IMR-90 (cell line): ENCODE measurements around the gene MPC1. TPM values are rescaled to one million over a fixed set of nuclear protein-coding genes. Genes with fewer than 3 reads are reported as not detected.

ENCODE experiments used
- ATAC-seq: fragments of 200-7000 bp; cut with Tn5 transposase; 2 replicates; pipeline ENCODE4 v1.9.1; 2020; ENCODE audit warnings: low read depth, mild to moderate bottlenecking, moderate library complexity
- BruUV-seq: library from RNA; stranded (reverse); fragments of 400-500 nt; replicated peaks from 2 replicates; lab custom pipeline; 2021; lab: Mats Ljungman, UMichigan
- CTCF ChIA-PET: fragments of 300-600 bp; formaldehyde crosslinking; extraction: SDS; loops from one replicate; lab custom pipeline; 2021; ENCODE audit warnings: antibody characterized with exemption; lab: Yijun Ruan, JAX
- POLR2A ChIA-PET: fragments of 300-600 bp; sonication (Branson Sonifier 250); formaldehyde crosslinking; loops from one replicate; lab custom pipeline; 2022; ENCODE audit warnings: antibody characterized with exemption; ENCODE audit not compliant: unreplicated experiment; lab: Charles Lee
- DNase-seq: peaks from one replicate; pipeline ENCODE4 v3.0.0; 2013
- H2AFZ ChIP-seq: replicated peaks from 2 replicates; pipeline ENCODE3; 2013; ENCODE audit warnings: low read length, mild to moderate bottlenecking; ENCODE audit not compliant: poor library complexity
- H2AK5ac ChIP-seq: 2 replicates; pipeline ENCODE4 v1.6.1; 2013; ENCODE audit warnings: low read depth, low read length, inconsistent platforms
- H2AK9ac ChIP-seq: replicated peaks from 2 replicates; pipeline ENCODE3; 2013; ENCODE audit warnings: mild to moderate bottlenecking, low read depth, low read length, moderate library complexity; ENCODE audit not compliant: poor library complexity
- H2BK120ac ChIP-seq: 2 replicates; pipeline ENCODE4 v1.6.1; 2013; ENCODE audit warnings: low read depth, low read length, inconsistent platforms
- H2BK15ac ChIP-seq: 3 replicates; pipeline ENCODE4 v1.6.1; 2013; ENCODE audit warnings: low read depth, low read length, inconsistent platforms
- H2BK20ac ChIP-seq: 2 replicates; pipeline ENCODE4 v1.6.1; 2013; ENCODE audit warnings: low read depth, mild to moderate bottlenecking, inconsistent platforms, low read length, moderate library complexity
- H2BK5ac ChIP-seq: 2 replicates; pipeline ENCODE4 v1.6.1; 2013; ENCODE audit warnings: mild to moderate bottlenecking, low read depth, low read length, inconsistent platforms; ENCODE audit not compliant: poor library complexity, severe bottlenecking
- H3K14ac ChIP-seq: replicated peaks from 2 replicates; pipeline ENCODE4 v1.6.1; 2013; ENCODE audit warnings: low read depth, low read length, inconsistent platforms
- H3K18ac ChIP-seq: 2 replicates; pipeline ENCODE4 v1.6.1; 2013; ENCODE audit warnings: low read depth, low read length, control low read depth
- H3K23ac ChIP-seq: 2 replicates; pipeline ENCODE4 v1.6.1; 2013; ENCODE audit warnings: low read depth, low read length, inconsistent platforms
- H3K27ac ChIP-seq: 2 replicates; pipeline ENCODE4 v1.5.1; 2013; ENCODE audit warnings: mild to moderate bottlenecking, control low read depth, low read length; ENCODE audit not compliant: insufficient read depth
- H3K27me3 ChIP-seq: 2 replicates; pipeline ENCODE4 v1.6.1; 2013; ENCODE audit warnings: low read length; ENCODE audit not compliant: control insufficient read depth, insufficient read depth
- H3K36me3 ChIP-seq: 2 replicates; pipeline ENCODE4 v1.6.1; 2013; ENCODE audit warnings: low read length, mixed read lengths; ENCODE audit not compliant: control insufficient read depth, insufficient read depth
- H3K4ac ChIP-seq: 2 replicates; pipeline ENCODE4 v1.6.1; 2013; ENCODE audit warnings: low read depth, low read length, inconsistent platforms
- H3K4me1 ChIP-seq: 2 replicates; pipeline ENCODE4 v1.6.1; 2013; ENCODE audit warnings: low read length, mixed read lengths; ENCODE audit not compliant: control insufficient read depth, insufficient read depth
- H3K4me2 ChIP-seq: 2 replicates; pipeline ENCODE4 v1.6.1; 2013; ENCODE audit warnings: low read depth, mild to moderate bottlenecking, control low read depth, low read length, moderate library complexity
- H3K4me3 ChIP-seq: 2 replicates; pipeline ENCODE4 v1.5.1; 2013; ENCODE audit warnings: low read depth, mild to moderate bottlenecking, control low read depth, low read length, moderate library complexity; ENCODE audit not compliant: insufficient read depth
- H3K56ac ChIP-seq: 2 replicates; pipeline ENCODE4 v1.6.1; 2013; ENCODE audit warnings: low read length, inconsistent platforms; ENCODE audit not compliant: insufficient read depth; ENCODE audit errors: extremely low read depth
- H3K79me1 ChIP-seq, 2 experiments: 2 replicates each; pipeline ENCODE4 v1.6.1; 2013; ENCODE audit warnings: low read length in 2 of 2, inconsistent platforms in 1 of 2, low read depth in 1 of 2
- H3K9ac ChIP-seq: 2 replicates; pipeline ENCODE4 v1.6.1; 2013; ENCODE audit warnings: low read depth, low read length, control low read depth
- H3K9me1 ChIP-seq: 2 replicates; pipeline ENCODE4 v1.6.1; 2013; ENCODE audit warnings: low read length, inconsistent platforms; ENCODE audit not compliant: insufficient read depth
- H3K9me3 ChIP-seq: 2 replicates; pipeline ENCODE4 v1.6.1; 2013; ENCODE audit warnings: low read length; ENCODE audit not compliant: control insufficient read depth, insufficient read depth
- H4K20me1 ChIP-seq: 2 replicates; pipeline ENCODE4 v1.6.1; 2013; ENCODE audit warnings: low read length, inconsistent platforms; ENCODE audit not compliant: insufficient read depth
- H4K5ac ChIP-seq: 2 replicates; pipeline ENCODE4 v1.6.1; 2013; ENCODE audit warnings: mild to moderate bottlenecking, low read depth, low read length, control low read depth
- H4K8ac ChIP-seq, 2 experiments: 2 replicates each; pipeline ENCODE4 v1.6.1; 2013; ENCODE audit warnings: low read depth in 2 of 2, low read length in 2 of 2, control low read depth in 1 of 2, inconsistent platforms in 1 of 2
- H4K91ac ChIP-seq: 2 replicates; pipeline ENCODE4 v1.6.1; 2013; ENCODE audit warnings: low read depth, low read length, inconsistent platforms; ENCODE audit not compliant: insufficient read depth
- CEBPB ChIP-seq: IDR thresholded peaks from 2 replicates; pipeline ENCODE4 v1.6.1; 2012; ENCODE audit warnings: low read depth, low read length, improper control_type of control experiment
- CHD1 ChIP-seq: IDR thresholded peaks from 2 replicates; pipeline ENCODE4 v1.6.1; 2012; ENCODE audit warnings: low read depth, low read length, improper control_type of control experiment
- CTCF ChIP-seq: conservative IDR thresholded peaks from 2 replicates; pipeline ENCODE4 v1.5.1; 2012; ENCODE audit warnings: mild to moderate bottlenecking, low read depth, low read length, improper control_type of control experiment
- ELK1 ChIP-seq: fragments of 150-350 bp; IDR thresholded peaks from 2 replicates; pipeline ENCODE4 v1.6.1; 2016; ENCODE audit warnings: low read depth, mild to moderate bottlenecking, low read length, moderate library complexity, borderline replicate concordance
- FOS ChIP-seq: fragments of 150-350 bp; IDR thresholded peaks from 2 replicates; pipeline ENCODE4 v1.6.1; 2016; ENCODE audit warnings: low read depth, low read length
- MAFK ChIP-seq: IDR thresholded peaks from 2 replicates; pipeline ENCODE4 v1.6.1; 2012; ENCODE audit warnings: low read depth, low read length, improper control_type of control experiment
- MAZ ChIP-seq: IDR thresholded peaks from 2 replicates; pipeline ENCODE4 v1.6.1; 2012; ENCODE audit warnings: low read depth, mild to moderate bottlenecking, low read length, improper control_type of control experiment, moderate library complexity, borderline replicate concordance
- NFE2L2 ChIP-seq: fragments of 150-350 bp; IDR thresholded peaks from 2 replicates; pipeline ENCODE4 v1.6.1; 2016; ENCODE audit warnings: low read depth, mild to moderate bottlenecking, low read length
- POLR2A ChIP-seq: IDR thresholded peaks from 2 replicates; pipeline ENCODE4 v1.6.1; 2012; ENCODE audit warnings: mild to moderate bottlenecking, low read depth, low read length
- RCOR1 ChIP-seq: IDR thresholded peaks from 2 replicates; pipeline ENCODE4 v1.6.1; 2012; ENCODE audit warnings: mild to moderate bottlenecking, low read length, improper control_type of control experiment; ENCODE audit not compliant: insufficient replicate concordance
- SMC3 ChIP-seq: fragments of 150-350 bp; IDR thresholded peaks from 2 replicates; pipeline ENCODE4 v1.6.1; 2016; ENCODE audit warnings: low read depth, mild to moderate bottlenecking, antibody characterized with exemption, low read length, moderate library complexity
- USF2 ChIP-seq: fragments of 150-350 bp; IDR thresholded peaks from 2 replicates; pipeline ENCODE4 v1.6.1; 2017; ENCODE audit warnings: mild to moderate bottlenecking, antibody characterized with exemption, low read length, low read depth
- WGBS, 2 experiments: methylation state at CpG; one replicate each; pipeline versions ENCODE4 v1.1.5 to v1.1.7; 2013; ENCODE audit warnings: missing lambda C conversion rate in 2 of 2; ENCODE audit not compliant: insufficient read length in 1 of 2; ENCODE audit errors: extremely low coverage in 2 of 2; 5-methylcytosine and 5-hydroxymethylcytosine counted together
- dilution Hi-C: fragments of 300-500 bp; cut with HindIII; formaldehyde crosslinking; loops from one replicate; pipeline ENCODE4 v1.14.3; 2018; ENCODE audit warnings: low sequenced_read_pairs; ENCODE audit not compliant: unreplicated experiment
- in situ Hi-C: fragments of 300-500 bp; cut with MboI; formaldehyde crosslinking; loops from 3 replicates; pipeline ENCODE4 v1.14.3; 2019; ENCODE audit warnings: low sequenced_read_pairs, inconsistent platforms, mixed read lengths
- intact Hi-C: fragments of 100-400 bp; cut with micrococcal nuclease; formaldehyde crosslinking; loops from 2 replicates; pipeline ENCODE4 v1.10.0; 2022
- polyA plus RNA-seq, 3 experiments: library from polyadenylated mRNA; depleted of rRNA; stranded (reverse); fragments of >200 nt; gene quantifications; 2 replicates each; pipeline ENCODE4 v1.2.3, GENCODE V29; 2012; ENCODE audit warnings: low replicate concordance in 1 of 3
- total RNA-seq: library from RNA; depleted of rRNA; stranded (reverse); fragments of >200 nt; gene quantifications from 2 replicates; pipeline ENCODE4 v1.2.3, GENCODE V29; 2012

MPC1 gene
- total and polyA plus RNA-seq, 2 of the 4 experiments (the other 2 are of a cell fraction) = 10.9 to 12.0 TPM

- Histone ChIP-seq H2AFZ (no peak overlapping the region), H3K56ac (no peak overlapping the region), H3K79me1 (no peaks in the 10 kb centered on the region), H4K8ac (no peak overlapping the region), H3K14ac (no peak overlapping the region), H3K9ac (no peak overlapping the region), H3K9me1 (no peaks in the 10 kb centered on the region), H3K18ac (no peak overlapping the region), H3K36me3 (no peaks in the 10 kb centered on the region), H3K27me3 (peaks cover 16% of the 10 kb centered on the region), H2BK20ac (no peak overlapping the region), H4K91ac (no peak overlapping the region), H2AK9ac (no peak overlapping the region), H2BK15ac (no peak overlapping the region), H3K9me3 (peaks cover 3% of the 10 kb centered on the region; the same call in 1 of the 2 replicates), H3K4me3 (no peak overlapping the region), H2BK5ac (no peak overlapping the region), H3K27ac (no peak overlapping the region), H3K4me1 (no peaks in the 10 kb centered on the region), H2BK120ac (no peak overlapping the region), H4K20me1 (no peaks in the 10 kb centered on the region), H3K23ac (no peak overlapping the region), H3K4me2 (no peak overlapping the region), H2AK5ac (no peak overlapping the region), H3K4ac (no peak overlapping the region), H4K5ac (no peak overlapping the region)
- ChIA-PET POLR2A (no interaction called here), CTCF (interaction anchor here (1.3 kb wide), 1 partner anchor 122 kb away, joined by 4 read pairs; no protein-coding TSS in a partner anchor)
- TF ChIP-seq POLR2A = no peak
- TF ChIP-seq USF2 = no peak
- no peak for TF ChIP-seq NFE2L2
- no peak for TF ChIP-seq MAFK
- no peak for TF ChIP-seq ELK1
- TF ChIP-seq MAZ = no peak
- no peak for TF ChIP-seq CEBPB
- no peak for TF ChIP-seq CHD1
- no peak for TF ChIP-seq SMC3
- no peak for TF ChIP-seq CTCF
- no peak for TF ChIP-seq FOS
- TF ChIP-seq RCOR1 = no peak
- intact Hi-C loops = no loop called here
- dilution Hi-C loops = no loop called here
- DNase-seq (no peak), ATAC-seq (no peak)
- no TSS peak for BruUV-seq
- WGBS, 2 experiments = 85% methylated on average over 3 of the region's 4 CpGs; no CpG with 5 or more reads in 1 of the 2 experiments
- in situ Hi-C loops = loop anchor here (5.0 kb wide), 1 partner anchor 121 kb away; no protein-coding TSS in a partner anchor
Measured at GRCh38 chr6:166397849-166398248, 15.1 kb upstream of the MPC1 start.
